ENCODE measurements around the gene MALRD1. TPM values are rescaled to one million over a fixed set of nuclear protein-coding genes. Genes with fewer than 3 reads are reported as not detected.

MALRD1 gene
- total RNA-seq, 2 donors from 2014 or later = 0.27 to 0.40 TPM

GRCh38 chr10:19169041-19169440 is 120.4 kb downstream of the MALRD1 start:
- intact Hi-C loops (cut with DNase I) = no loop called here

GRCh38 chr10:19169684-19170083 is 121.1 kb downstream of the MALRD1 start:
- no peak overlapping the region for H3K9ac ChIP-seq (ENCODE audit: low read depth in 2 of 2, low read length in 2 of 2)
- H3K4me3 ChIP-seq = no peak overlapping the region
- no peaks in the 10 kb centered on the region for H3K4me1 ChIP-seq
- no peaks in the 10 kb centered on the region for H3K9me3 ChIP-seq
- TF ChIP-seq CTCF (IDR thresholded peaks at IDR 0.05) = no peak
- no peaks in the 10 kb centered on the region for H3K27me3 ChIP-seq
- DNase-seq = no peak
- intact Hi-C loops (cut with DNase I) = no loop called here
- no peaks in the 10 kb centered on the region for H3K36me3 ChIP-seq
- no peak overlapping the region for H3K27ac ChIP-seq

More at GRCh38 chr10:19169041-19169440, 120.4 kb downstream of the MALRD1 start:
- Histone ChIP-seq H3K9ac (ENCODE audit: low read depth in 2 of 2, low read length in 2 of 2) (no peak overlapping the region), H3K9me3 (no peaks in the 10 kb centered on the region), H3K4me3 (no peak overlapping the region), H3K27me3 (no peaks in the 10 kb centered on the region), H3K4me1 (no peaks in the 10 kb centered on the region), H3K36me3 (no peaks in the 10 kb centered on the region), H3K27ac (no peak overlapping the region)
- TF ChIP-seq CTCF (IDR thresholded peaks at IDR 0.05) = no peak
- DNase-seq = no peak

GRCh38 chr10:19178675-19179074 is 130.1 kb downstream of the MALRD1 start:
- DNase-seq = no peak
- no peak for TF ChIP-seq CTCF (IDR thresholded peaks at IDR 0.05)
- intact Hi-C loops (cut with DNase I) = no loop called here
- no peak overlapping the region for H3K27ac ChIP-seq
- H3K27me3 ChIP-seq = no peaks in the 10 kb centered on the region
- no peak overlapping the region for H3K9ac ChIP-seq (ENCODE audit: low read depth in 2 of 2, low read length in 2 of 2)
- H3K36me3 ChIP-seq = no peaks in the 10 kb centered on the region
- no peak overlapping the region for H3K4me3 ChIP-seq
- no peaks in the 10 kb centered on the region for H3K4me1 ChIP-seq
- H3K9me3 ChIP-seq = no peaks in the 10 kb centered on the region

- no peak overlapping the region for H3K4me3 ChIP-seq
- no peaks in the 10 kb centered on the region for H3K9me3 ChIP-seq
- H3K9ac ChIP-seq (ENCODE audit: low read depth in 2 of 2, low read length in 2 of 2) = no peak overlapping the region
- H3K36me3 ChIP-seq = no peaks in the 10 kb centered on the region
- no peaks in the 10 kb centered on the region for H3K27me3 ChIP-seq
- no peaks in the 10 kb centered on the region for H3K4me1 ChIP-seq
- no peak overlapping the region for H3K27ac ChIP-seq
- intact Hi-C loops (cut with DNase I) = no loop called here
- no peak for DNase-seq
- no peak for TF ChIP-seq CTCF (IDR thresholded peaks at IDR 0.05)
These were observed 136.3 kb downstream of the MALRD1 start for GRCh38 chr10:19184891-19185290.

- intact Hi-C loops (cut with DNase I) = no loop called here
- H3K4me3 ChIP-seq = no peak overlapping the region
- no peak overlapping the region for H3K27ac ChIP-seq
- no peak for TF ChIP-seq CTCF (IDR thresholded peaks at IDR 0.05)
- no peaks in the 10 kb centered on the region for H3K27me3 ChIP-seq
- no peak overlapping the region for H3K9ac ChIP-seq (ENCODE audit: low read depth in 2 of 2, low read length in 2 of 2)
- no peak for DNase-seq
- no peaks in the 10 kb centered on the region for H3K36me3 ChIP-seq
- H3K9me3 ChIP-seq = no peaks in the 10 kb centered on the region
- H3K4me1 ChIP-seq = no peaks in the 10 kb centered on the region
These were observed 146.3 kb downstream of the MALRD1 start for GRCh38 chr10:19194866-19195265.

GRCh38 chr10:19195698-19196097 is 147.1 kb downstream of the MALRD1 start:
- H3K36me3 ChIP-seq = no peaks in the 10 kb centered on the region
- H3K27ac ChIP-seq = no peak overlapping the region
- DNase-seq = no peak
- intact Hi-C loops (cut with DNase I) = no loop called here
- no peak overlapping the region for H3K9ac ChIP-seq (ENCODE audit: low read depth in 2 of 2, low read length in 2 of 2)
- no peaks in the 10 kb centered on the region for H3K4me1 ChIP-seq
- H3K4me3 ChIP-seq = no peak overlapping the region
- H3K9me3 ChIP-seq = no peaks in the 10 kb centered on the region
- TF ChIP-seq CTCF (IDR thresholded peaks at IDR 0.05) = no peak
- no peaks in the 10 kb centered on the region for H3K27me3 ChIP-seq

Data from colonic mucosa (tissue), 4 donors.